ENCODE measurements around the gene ARL16.

The ARL16 gene

GRCh38 chr17:81695801-81696200 is 12.2 kb upstream of the ARL16 start:
- TF ChIP-seq TAF1 (IDR thresholded peaks at IDR 0.05; ENCODE audit: borderline replicate concordance, insufficient read depth, low read length), result no peak
- TF ChIP-seq, protein P1, sequence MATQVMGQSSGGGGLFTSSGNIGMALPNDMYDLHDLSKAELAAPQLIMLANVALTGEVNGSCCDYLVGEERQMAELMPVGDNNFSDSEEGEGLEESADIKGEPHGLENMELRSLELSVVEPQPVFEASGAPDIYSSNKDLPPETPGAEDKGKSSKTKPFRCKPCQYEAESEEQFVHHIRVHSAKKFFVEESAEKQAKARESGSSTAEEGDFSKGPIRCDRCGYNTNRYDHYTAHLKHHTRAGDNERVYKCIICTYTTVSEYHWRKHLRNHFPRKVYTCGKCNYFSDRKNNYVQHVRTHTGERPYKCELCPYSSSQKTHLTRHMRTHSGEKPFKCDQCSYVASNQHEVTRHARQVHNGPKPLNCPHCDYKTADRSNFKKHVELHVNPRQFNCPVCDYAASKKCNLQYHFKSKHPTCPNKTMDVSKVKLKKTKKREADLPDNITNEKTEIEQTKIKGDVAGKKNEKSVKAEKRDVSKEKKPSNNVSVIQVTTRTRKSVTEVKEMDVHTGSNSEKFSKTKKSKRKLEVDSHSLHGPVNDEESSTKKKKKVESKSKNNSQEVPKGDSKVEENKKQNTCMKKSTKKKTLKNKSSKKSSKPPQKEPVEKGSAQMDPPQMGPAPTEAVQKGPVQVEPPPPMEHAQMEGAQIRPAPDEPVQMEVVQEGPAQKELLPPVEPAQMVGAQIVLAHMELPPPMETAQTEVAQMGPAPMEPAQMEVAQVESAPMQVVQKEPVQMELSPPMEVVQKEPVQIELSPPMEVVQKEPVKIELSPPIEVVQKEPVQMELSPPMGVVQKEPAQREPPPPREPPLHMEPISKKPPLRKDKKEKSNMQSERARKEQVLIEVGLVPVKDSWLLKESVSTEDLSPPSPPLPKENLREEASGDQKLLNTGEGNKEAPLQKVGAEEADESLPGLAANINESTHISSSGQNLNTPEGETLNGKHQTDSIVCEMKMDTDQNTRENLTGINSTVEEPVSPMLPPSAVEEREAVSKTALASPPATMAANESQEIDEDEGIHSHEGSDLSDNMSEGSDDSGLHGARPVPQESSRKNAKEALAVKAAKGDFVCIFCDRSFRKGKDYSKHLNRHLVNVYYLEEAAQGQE (IDR thresholded peaks at IDR 0.05; ENCODE audit: insufficient read depth in 1 of 2, low read depth in 2 of 2, low read length in 2 of 2), result no peak
- TF ChIP-seq FOXP2 (optimal IDR thresholded peaks at IDR 0.05; ENCODE audit: borderline replicate concordance, extremely low read depth, extremely low read length, insufficient read depth), result no peak
- TF ChIP-seq POLR2AphosphoS5 (IDR thresholded peaks at IDR 0.05; ENCODE audit: low read depth, low read length), result no peak
- TF ChIP-seq SIN3A (IDR thresholded peaks at IDR 0.05; ENCODE audit: borderline replicate concordance, insufficient read depth, low read length), result no peak

DNA sequence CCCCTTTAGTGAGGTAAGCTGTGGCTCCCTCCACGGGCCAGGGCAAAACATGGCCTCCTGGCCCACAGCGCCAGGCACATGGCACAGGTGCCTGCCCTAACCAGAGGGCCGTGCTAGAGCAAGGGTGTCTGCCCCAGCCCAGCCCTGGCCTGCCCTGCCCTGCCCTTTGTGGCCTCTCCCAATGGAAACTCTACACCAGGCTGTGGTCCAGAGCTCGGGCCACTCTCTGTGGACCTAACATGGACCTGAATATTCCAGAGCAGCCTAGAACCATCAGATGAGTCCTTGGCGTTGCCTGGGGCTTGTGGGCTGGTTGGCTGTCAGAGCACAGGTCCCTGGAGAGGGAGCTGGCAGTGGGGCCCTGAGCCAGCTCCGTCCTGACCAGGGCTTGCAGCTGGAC is 11.6 kb upstream of the ARL16 start:
- TF ChIP-seq, protein P1 (IDR thresholded peaks at IDR 0.05; ENCODE audit: insufficient read depth in 1 of 2, low read depth in 2 of 2, low read length in 2 of 2), result no peak
- TF ChIP-seq POLR2AphosphoS5 (IDR thresholded peaks at IDR 0.05; ENCODE audit: low read depth, low read length), result no peak
- TF ChIP-seq FOXP2 (optimal IDR thresholded peaks at IDR 0.05; ENCODE audit: borderline replicate concordance, extremely low read depth, extremely low read length, insufficient read depth), result no peak
- no peak for TF ChIP-seq SIN3A (IDR thresholded peaks at IDR 0.05; ENCODE audit: borderline replicate concordance, insufficient read depth, low read length)
- no peak for TF ChIP-seq TAF1 (IDR thresholded peaks at IDR 0.05; ENCODE audit: borderline replicate concordance, insufficient read depth, low read length)

GRCh38 chr17:81694810-81695209 is 11.2 kb upstream of the ARL16 start:
- TF ChIP-seq TAF1 (IDR thresholded peaks at IDR 0.05; ENCODE audit: borderline replicate concordance, insufficient read depth, low read length) (no peak), FOXP2 (optimal IDR thresholded peaks at IDR 0.05; ENCODE audit: borderline replicate concordance, extremely low read depth, extremely low read length, insufficient read depth) (no peak), POLR2AphosphoS5 (IDR thresholded peaks at IDR 0.05; ENCODE audit: low read depth, low read length) (no peak), SIN3A (IDR thresholded peaks at IDR 0.05; ENCODE audit: borderline replicate concordance, insufficient read depth, low read length) (no peak)
- TF ChIP-seq, protein P1 (IDR thresholded peaks at IDR 0.05; ENCODE audit: insufficient read depth in 1 of 2, low read depth in 2 of 2, low read length in 2 of 2), result no peak

DNA sequence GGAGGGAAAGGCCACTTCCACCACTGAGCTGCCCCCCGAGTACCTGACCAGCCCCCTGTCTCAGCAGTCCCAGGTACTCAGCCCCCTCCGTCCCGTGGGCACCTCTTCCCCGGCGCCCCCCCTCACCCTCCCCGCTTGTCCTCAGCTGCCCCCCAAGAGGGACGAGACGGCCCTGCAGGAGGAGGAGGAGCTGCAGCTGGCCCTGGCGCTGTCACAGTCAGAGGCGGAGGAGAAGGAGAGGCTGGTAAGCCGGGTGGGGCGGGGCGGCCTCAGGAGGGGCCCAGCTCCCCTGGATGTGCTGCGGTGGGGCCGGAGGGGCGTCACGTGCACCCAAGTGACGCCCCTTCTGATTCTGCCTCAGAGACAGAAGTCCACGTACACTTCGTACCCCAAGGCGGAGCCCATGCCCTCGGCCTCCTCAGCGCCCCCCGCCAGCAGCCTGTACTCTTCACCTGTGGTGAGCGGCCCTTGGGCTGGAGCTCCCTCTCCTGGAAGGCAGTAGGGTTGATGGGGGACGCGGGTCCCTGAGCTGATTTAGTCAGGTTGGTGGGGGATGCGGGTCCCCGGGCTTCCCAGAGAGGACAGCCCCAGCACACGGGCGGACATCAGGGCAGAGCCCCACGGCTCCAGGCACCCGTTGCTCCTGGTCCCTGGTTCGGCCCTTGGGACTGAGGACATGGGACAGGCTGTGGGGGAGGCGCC is 10.1 kb upstream of the ARL16 start:
- no peak for TF ChIP-seq SIN3A (IDR thresholded peaks at IDR 0.05; ENCODE audit: borderline replicate concordance, insufficient read depth, low read length)
- TF ChIP-seq POLR2AphosphoS5 (IDR thresholded peaks at IDR 0.05; ENCODE audit: low read depth, low read length), result no peak
- TF ChIP-seq TAF1 (IDR thresholded peaks at IDR 0.05; ENCODE audit: borderline replicate concordance, insufficient read depth, low read length), result no peak
- TF ChIP-seq FOXP2 (optimal IDR thresholded peaks at IDR 0.05; ENCODE audit: borderline replicate concordance, extremely low read depth, extremely low read length, insufficient read depth), result no peak
- TF ChIP-seq, protein P1 (IDR thresholded peaks at IDR 0.05; ENCODE audit: insufficient read depth in 1 of 2, low read depth in 2 of 2, low read length in 2 of 2), result no peak
